HEK293 (cell line): ENCODE data around the gene EEF1AKMT1.
"Not testable (repeated sequence)": the region's sequence is repeated elsewhere in the genome, so short reads cannot be mapped to it uniquely, and the experiment has no call there.

Source experiments
- CTCF ChIA-PET: fragments of 350-600 bp; formaldehyde crosslinking; extraction: SDS; loops from one replicate; lab custom pipeline; 2021; ENCODE audit warnings: antibody characterized with exemption; lab: Yijun Ruan, JAX
- POLR2A ChIA-PET: fragments of 300-600 bp; formaldehyde crosslinking; extraction: SDS; loops from one replicate; lab custom pipeline; 2020; ENCODE audit warnings: antibody characterized with exemption, inconsistent platforms; lab: Yijun Ruan, JAX
- H3K27ac ChIP-seq: fragments of 200-500 bp; sonication (Bioruptor generic); 2 replicates; pipeline ENCODE4 v1.5.1; 2014; ENCODE audit warnings: low read depth, low read length, control low read depth, inconsistent platforms; ENCODE audit errors: extremely low read depth
- H3K36me3 ChIP-seq, 2 experiments: fragments of 200-500 bp in 1 of 2; sonication (Bioruptor generic) in 1 of 2; 1 replicate in 1 of 2; 2 replicates in 1 of 2; pipeline ENCODE4 v1.5.1; 2014 to 2017; ENCODE audit warnings: inconsistent platforms in 2 of 2, low read length in 2 of 2; ENCODE audit not compliant: control insufficient read depth in 2 of 2, insufficient read depth in 1 of 2
- H3K4me1 ChIP-seq: fragments of 200-500 bp; sonication (Bioruptor generic); 2 replicates; pipeline ENCODE4 v1.5.1; 2014; ENCODE audit warnings: mild to moderate bottlenecking, low read length, inconsistent platforms; ENCODE audit not compliant: control insufficient read depth, insufficient read depth
- H3K4me3 ChIP-seq: 2 replicates; pipeline ENCODE4 v1.5.1; 2011; ENCODE audit warnings: low read depth, mild to moderate bottlenecking, control low read depth, low read length, moderate library complexity
- H3K9me3 ChIP-seq: fragments of 200-500 bp; sonication (Bioruptor generic); 2 replicates; pipeline ENCODE4 v1.5.1; 2014; ENCODE audit warnings: low read depth, low read length, inconsistent platforms; ENCODE audit not compliant: control insufficient read depth, insufficient read depth
- BCL11A ChIP-seq: fragments of 450-650 bp; formaldehyde crosslinking; IDR thresholded peaks from 2 replicates; pipeline ENCODE4 v1.5.1; 2016; ENCODE audit warnings: low read depth, missing biosample characterization, missing genetic modification characterization
- BCL11B ChIP-seq: fragments of 450-650 bp; formaldehyde crosslinking; IDR thresholded peaks from 2 replicates; pipeline ENCODE4 v1.5.1; 2016; ENCODE audit warnings: low read depth, missing biosample characterization, missing genetic modification characterization
- GLI4 ChIP-seq: fragments of 450-650 bp; formaldehyde crosslinking; IDR thresholded peaks from 2 replicates; pipeline ENCODE4 v1.5.1; 2016; ENCODE audit warnings: missing biosample characterization, missing genetic modification characterization
- YY1 ChIP-seq: fragments of 450-650 bp; formaldehyde crosslinking; IDR thresholded peaks from 2 replicates; pipeline ENCODE4 v1.5.1; 2018; ENCODE audit warnings: missing biosample characterization, missing genetic modification characterization
- ZBTB21 ChIP-seq: fragments of 450-650 bp; formaldehyde crosslinking; IDR thresholded peaks from 2 replicates; pipeline ENCODE4 v1.5.1; 2017; ENCODE audit warnings: missing biosample characterization, missing genetic modification characterization
- ZEB2 ChIP-seq: fragments of 450-650 bp; formaldehyde crosslinking; IDR thresholded peaks from 2 replicates; pipeline ENCODE4 v1.5.1; 2016; ENCODE audit warnings: missing biosample characterization, missing genetic modification characterization
- ZNF114 ChIP-seq: fragments of 450-650 bp; formaldehyde crosslinking; IDR thresholded peaks from 2 replicates; pipeline ENCODE4 v1.5.0; 2017; ENCODE audit warnings: missing biosample characterization, missing genetic modification characterization
- ZNF146 ChIP-seq: fragments of 450-650 bp; formaldehyde crosslinking; IDR thresholded peaks from 2 replicates; pipeline ENCODE4 v1.5.1; 2016; ENCODE audit warnings: missing biosample characterization, missing genetic modification characterization
- ZNF280D ChIP-seq: fragments of 450-650 bp; formaldehyde crosslinking; IDR thresholded peaks from 2 replicates; pipeline ENCODE4 v1.5.1; 2016; ENCODE audit warnings: missing biosample characterization, missing genetic modification characterization
- ZNF302 ChIP-seq: fragments of 450-650 bp; formaldehyde crosslinking; IDR thresholded peaks from 2 replicates; pipeline ENCODE4 v1.5.1; 2016; ENCODE audit warnings: missing biosample characterization, missing genetic modification characterization, low read depth
- ZNF549 ChIP-seq: fragments of 450-650 bp; IDR thresholded peaks from 2 replicates; pipeline ENCODE4 v1.5.1; 2018; ENCODE audit warnings: missing biosample characterization, missing genetic modification characterization, mild to moderate bottlenecking, inconsistent platforms, moderate library complexity
- ZNF561 ChIP-seq: fragments of 450-650 bp; IDR thresholded peaks from 2 replicates; pipeline ENCODE4 v1.5.1; 2018; ENCODE audit warnings: missing biosample characterization, missing genetic modification characterization, borderline replicate concordance
- TF ChIP-seq, protein P1 (sequence below): fragments of 450-650 bp; formaldehyde crosslinking; IDR thresholded peaks from 2 replicates; pipeline ENCODE4 v1.5.1; 2017; ENCODE audit warnings: missing biosample characterization, missing genetic modification characterization
- TF ChIP-seq, protein P2 (sequence below): fragments of 450-650 bp; formaldehyde crosslinking; IDR thresholded peaks from 2 replicates; pipeline ENCODE4 v1.5.1; 2016; ENCODE audit warnings: missing biosample characterization, missing genetic modification characterization

The EEF1AKMT1 gene

GRCh38 chr13:20743830-20744404 is 29.8 kb downstream of the EEF1AKMT1 start:
- H3K36me3 ChIP-seq, H3K9me3 ChIP-seq, H3K27ac ChIP-seq, CTCF ChIA-PET, H3K4me3 ChIP-seq, H3K4me1 ChIP-seq, POLR2A ChIA-PET: not testable (repeated sequence)
- TF ChIP-seq ZNF280D (tag by site-specific recombination) (peak; percentile 30; the same call in 1 of the 2 replicates), ZNF146 (tag by site-specific recombination) (peak; percentile 75)

GRCh38 chr13:20740021-20740420 is 33.7 kb downstream of the EEF1AKMT1 start:
- H3K4me1 ChIP-seq: no peaks in the 10 kb centered on the region
- TF ChIP-seq GLI4 (tag by site-specific recombination): no peak
- TF ChIP-seq YY1: no peak
- no peak for TF ChIP-seq ZEB2 (tag by site-specific recombination)
- TF ChIP-seq, protein P1, sequence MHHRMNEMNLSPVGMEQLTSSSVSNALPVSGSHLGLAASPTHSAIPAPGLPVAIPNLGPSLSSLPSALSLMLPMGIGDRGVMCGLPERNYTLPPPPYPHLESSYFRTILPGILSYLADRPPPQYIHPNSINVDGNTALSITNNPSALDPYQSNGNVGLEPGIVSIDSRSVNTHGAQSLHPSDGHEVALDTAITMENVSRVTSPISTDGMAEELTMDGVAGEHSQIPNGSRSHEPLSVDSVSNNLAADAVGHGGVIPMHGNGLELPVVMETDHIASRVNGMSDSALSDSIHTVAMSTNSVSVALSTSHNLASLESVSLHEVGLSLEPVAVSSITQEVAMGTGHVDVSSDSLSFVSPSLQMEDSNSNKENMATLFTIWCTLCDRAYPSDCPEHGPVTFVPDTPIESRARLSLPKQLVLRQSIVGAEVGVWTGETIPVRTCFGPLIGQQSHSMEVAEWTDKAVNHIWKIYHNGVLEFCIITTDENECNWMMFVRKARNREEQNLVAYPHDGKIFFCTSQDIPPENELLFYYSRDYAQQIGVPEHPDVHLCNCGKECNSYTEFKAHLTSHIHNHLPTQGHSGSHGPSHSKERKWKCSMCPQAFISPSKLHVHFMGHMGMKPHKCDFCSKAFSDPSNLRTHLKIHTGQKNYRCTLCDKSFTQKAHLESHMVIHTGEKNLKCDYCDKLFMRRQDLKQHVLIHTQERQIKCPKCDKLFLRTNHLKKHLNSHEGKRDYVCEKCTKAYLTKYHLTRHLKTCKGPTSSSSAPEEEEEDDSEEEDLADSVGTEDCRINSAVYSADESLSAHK (tag by site-specific recombination): no peak
- no peak for TF ChIP-seq BCL11B (tag by site-specific recombination)
- TF ChIP-seq, all 188 proteins: peak for 0
- CTCF ChIA-PET: no interaction called here
- Histone ChIP-seq H3K27ac (no peak overlapping the region), H3K9me3 (no peaks in the 10 kb centered on the region), H3K36me3 (no peaks in the 10 kb centered on the region), H3K4me3 (no peak overlapping the region)
- POLR2A ChIA-PET: no interaction called here

DNA sequence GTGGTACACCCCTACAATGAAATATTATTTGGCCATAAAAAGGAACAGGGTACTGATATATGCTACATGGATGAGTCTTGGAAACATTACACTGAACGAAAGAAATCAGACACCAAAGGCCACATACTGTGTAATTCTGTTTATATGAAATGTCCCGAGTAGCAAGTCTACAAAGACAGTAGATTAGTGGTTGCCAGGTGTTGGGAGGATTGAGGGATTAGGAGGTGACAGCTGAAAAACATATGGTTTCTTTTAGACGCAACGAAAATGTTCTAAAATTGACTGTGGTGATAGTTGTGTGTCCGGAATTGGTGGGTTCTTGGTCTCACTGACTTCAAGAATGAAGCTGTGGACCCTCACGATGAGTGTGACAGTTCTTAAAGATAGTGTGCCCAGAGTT is 35.1 kb downstream of the EEF1AKMT1 start:
- H3K4me1 ChIP-seq: no peaks in the 10 kb centered on the region
- H3K27ac ChIP-seq: no peak overlapping the region
- CTCF ChIA-PET: no interaction called here
- TF ChIP-seq ZNF302 (tag by site-specific recombination) (no peak), ZNF561 (tag by site-specific recombination) (no peak), ZNF114 (tag by site-specific recombination) (no peak), BCL11A (tag by site-specific recombination) (no peak), ZNF549 (no peak), ZBTB21 (tag by site-specific recombination) (no peak)
- TF ChIP-seq, protein P2, sequence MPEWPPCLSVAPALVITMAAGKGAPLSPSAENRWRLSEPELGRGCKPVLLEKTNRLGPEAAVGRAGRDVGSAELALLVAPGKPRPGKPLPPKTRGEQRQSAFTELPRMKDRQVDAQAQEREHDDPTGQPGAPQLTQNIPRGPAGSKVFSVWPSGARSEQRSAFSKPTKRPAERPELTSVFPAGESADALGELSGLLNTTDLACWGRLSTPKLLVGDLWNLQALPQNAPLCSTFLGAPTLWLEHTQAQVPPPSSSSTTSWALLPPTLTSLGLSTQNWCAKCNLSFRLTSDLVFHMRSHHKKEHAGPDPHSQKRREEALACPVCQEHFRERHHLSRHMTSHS (tag by site-specific recombination): no peak
- no peak overlapping the region for H3K4me3 ChIP-seq
- POLR2A ChIA-PET: no interaction called here
- H3K36me3 ChIP-seq: no peaks in the 10 kb centered on the region
- no peaks in the 10 kb centered on the region for H3K9me3 ChIP-seq
